Type B pancreatic cell (in vitro differentiated cells): ENCODE measurements around the gene SLC8A1. TPM values are rescaled to one million over a fixed set of nuclear protein-coding genes. Genes with fewer than 3 reads are reported as not detected.

Experiments
- DNase-seq: peaks from one replicate; pipeline ENCODE4 v3.0.0; 2021; ENCODE audit warnings: mixed read lengths; ENCODE audit not compliant: unreplicated experiment; ENCODE audit errors: extremely low spot score
- H3K27ac Mint-ChIP-seq: 2 replicates; pipeline ENCODE4 v1.8.0; 2021; ENCODE audit warnings: mild to moderate bottlenecking, mixed read lengths
- H3K27me3 Mint-ChIP-seq: 2 replicates; pipeline ENCODE4 v1.8.0; 2021; ENCODE audit warnings: mixed read lengths
- H3K36me3 Mint-ChIP-seq: 2 replicates; pipeline ENCODE4 v1.8.0; 2021; ENCODE audit warnings: mixed read lengths
- H3K4me1 Mint-ChIP-seq: one replicate; pipeline ENCODE4 v1.8.0; 2021; ENCODE audit warnings: mixed read lengths; ENCODE audit not compliant: unreplicated experiment
- H3K4me3 Mint-ChIP-seq: 2 replicates; pipeline ENCODE4 v1.8.0; 2021; ENCODE audit warnings: mild to moderate bottlenecking, mixed read lengths
- H3K9me3 Mint-ChIP-seq: 2 replicates; pipeline ENCODE4 v1.8.0; 2021; ENCODE audit warnings: mixed read lengths
- total RNA-seq: library from RNA; stranded (reverse); gene quantifications from 2 replicates; pipeline ENCODE4 v1.2.1, GENCODE V29; 2021; ENCODE audit warnings: low replicate concordance
- TF ChIP-seq, protein P1 (sequence below): fragments of 200-600 bp; sonication (generic); conservative IDR thresholded peaks from 2 replicates; pipeline ENCODE4 v1.5.0; 2021; ENCODE audit warnings: antibody characterized with exemption, mild to moderate bottlenecking

SLC8A1 gene
- total RNA-seq, 1 donor from 2014 or later: 42.1 TPM

GRCh38 chr2:40192864-40193669 lies 258.8 kb downstream of the SLC8A1 start:
- Mint-ChIP-seq H3K27me3 (peaks cover 17% of the 10 kb centered on the region), H3K4me3 (peak overlapping the region; percentile 22), H3K4me1 (peaks cover 21% of the 10 kb centered on the region), H3K9me3 (peaks cover 6% of the 10 kb centered on the region), H3K36me3 (peaks cover 8% of the 10 kb centered on the region), H3K27ac (peak overlapping the region; percentile 48)
- TF ChIP-seq, protein P1, sequence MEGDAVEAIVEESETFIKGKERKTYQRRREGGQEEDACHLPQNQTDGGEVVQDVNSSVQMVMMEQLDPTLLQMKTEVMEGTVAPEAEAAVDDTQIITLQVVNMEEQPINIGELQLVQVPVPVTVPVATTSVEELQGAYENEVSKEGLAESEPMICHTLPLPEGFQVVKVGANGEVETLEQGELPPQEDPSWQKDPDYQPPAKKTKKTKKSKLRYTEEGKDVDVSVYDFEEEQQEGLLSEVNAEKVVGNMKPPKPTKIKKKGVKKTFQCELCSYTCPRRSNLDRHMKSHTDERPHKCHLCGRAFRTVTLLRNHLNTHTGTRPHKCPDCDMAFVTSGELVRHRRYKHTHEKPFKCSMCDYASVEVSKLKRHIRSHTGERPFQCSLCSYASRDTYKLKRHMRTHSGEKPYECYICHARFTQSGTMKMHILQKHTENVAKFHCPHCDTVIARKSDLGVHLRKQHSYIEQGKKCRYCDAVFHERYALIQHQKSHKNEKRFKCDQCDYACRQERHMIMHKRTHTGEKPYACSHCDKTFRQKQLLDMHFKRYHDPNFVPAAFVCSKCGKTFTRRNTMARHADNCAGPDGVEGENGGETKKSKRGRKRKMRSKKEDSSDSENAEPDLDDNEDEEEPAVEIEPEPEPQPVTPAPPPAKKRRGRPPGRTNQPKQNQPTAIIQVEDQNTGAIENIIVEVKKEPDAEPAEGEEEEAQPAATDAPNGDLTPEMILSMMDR: no peak
- no peak for DNase-seq

DNA sequence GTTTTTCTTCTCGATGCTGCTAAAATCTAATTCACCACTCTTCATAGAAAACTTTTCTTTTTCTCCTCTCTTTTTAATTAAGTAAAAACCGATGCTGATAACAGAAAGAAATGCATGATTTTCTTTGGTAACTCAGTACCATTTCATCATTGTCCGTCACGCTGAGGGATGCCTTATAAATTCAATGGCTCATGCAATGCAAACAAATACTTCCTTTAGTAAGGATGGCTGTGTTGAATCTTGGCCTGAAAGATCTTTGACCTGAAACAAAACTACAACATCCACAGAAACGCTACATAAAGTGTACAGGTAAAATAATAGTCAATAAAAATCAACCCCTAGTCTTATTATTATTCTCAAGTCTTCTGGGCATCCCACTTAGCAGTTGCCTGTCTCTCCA lies 261.4 kb downstream of the SLC8A1 start:
- Mint-ChIP-seq H3K36me3 (peaks cover 4% of the 10 kb centered on the region), H3K4me1 (peaks cover 21% of the 10 kb centered on the region), H3K27ac (no peak overlapping the region), H3K4me3 (no peak overlapping the region), H3K9me3 (peaks cover 6% of the 10 kb centered on the region), H3K27me3 (peaks cover 12% of the 10 kb centered on the region)
- TF ChIP-seq, protein P1: no peak
- DNase-seq: no peak

DNA sequence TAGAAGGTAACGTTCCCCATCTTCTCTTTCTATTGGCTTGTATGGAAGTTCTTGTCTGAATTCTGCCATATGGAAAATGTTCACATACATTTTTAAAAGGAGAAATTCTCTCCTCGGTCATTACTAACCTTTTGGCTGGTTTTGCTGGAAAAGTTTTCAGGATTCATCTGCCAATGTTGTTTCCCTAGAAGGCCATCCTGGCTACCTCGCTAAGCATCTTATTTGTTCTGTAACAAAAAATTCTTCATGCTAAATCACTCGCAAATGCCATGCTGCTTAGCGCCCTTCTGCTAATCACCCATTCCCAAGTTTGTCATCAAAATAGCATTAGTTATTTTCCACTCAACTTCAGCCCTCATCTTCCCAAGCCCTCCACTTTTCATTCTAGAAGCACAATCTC lies 262.0 kb downstream of the SLC8A1 start:
- H3K9me3 Mint-ChIP-seq: peaks cover 6% of the 10 kb centered on the region
- H3K27ac Mint-ChIP-seq: no peak overlapping the region
- no peak for DNase-seq
- H3K4me3 Mint-ChIP-seq: no peak overlapping the region
- H3K36me3 Mint-ChIP-seq: peaks cover 4% of the 10 kb centered on the region
- peaks cover 20% of the 10 kb centered on the region for H3K4me1 Mint-ChIP-seq
- TF ChIP-seq, protein P1: no peak
- H3K27me3 Mint-ChIP-seq: peaks cover 12% of the 10 kb centered on the region

DNA sequence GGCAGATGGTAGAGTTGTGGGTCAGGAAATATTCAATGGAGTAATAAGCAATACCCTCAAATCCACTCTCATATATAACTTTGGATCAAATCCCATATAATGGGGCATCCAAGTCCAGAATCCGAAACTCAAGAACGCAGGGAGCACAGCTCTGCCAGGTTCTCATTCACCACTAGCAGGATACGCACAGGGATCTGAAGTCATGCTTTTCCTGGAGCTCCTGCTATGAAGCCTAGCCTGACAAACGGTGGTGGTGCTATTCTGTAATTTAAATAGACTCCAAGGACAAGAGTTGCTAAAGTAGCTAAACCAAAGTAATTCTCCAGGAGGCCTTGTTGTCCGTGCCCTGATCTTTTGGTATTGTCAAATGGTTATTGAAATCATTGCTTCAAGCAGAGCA lies 264.8 kb downstream of the SLC8A1 start:
- Mint-ChIP-seq H3K4me3 (no peak overlapping the region), H3K36me3 (no peaks in the 10 kb centered on the region), H3K9me3 (no peaks in the 10 kb centered on the region), H3K27ac (no peak overlapping the region), H3K27me3 (peaks cover 3% of the 10 kb centered on the region), H3K4me1 (no peaks in the 10 kb centered on the region)
- TF ChIP-seq, protein P1: no peak
- no peak for DNase-seq

GRCh38 chr2:40184551-40184950 lies 267.3 kb downstream of the SLC8A1 start:
- Mint-ChIP-seq H3K9me3 (peaks cover 3% of the 10 kb centered on the region), H3K4me3 (no peak overlapping the region), H3K27ac (no peak overlapping the region), H3K27me3 (no peaks in the 10 kb centered on the region), H3K4me1 (no peaks in the 10 kb centered on the region), H3K36me3 (no peaks in the 10 kb centered on the region)
- DNase-seq: no peak
- TF ChIP-seq, protein P1: no peak
